Measurements from ENCODE around the gene ATF7. TPM values are rescaled to one million over a fixed set of nuclear protein-coding genes. Genes with fewer than 3 reads are reported as not detected.

The ATF7 gene
- total RNA-seq, 1 donor from 2014 or later = 61.2 TPM

DNA sequence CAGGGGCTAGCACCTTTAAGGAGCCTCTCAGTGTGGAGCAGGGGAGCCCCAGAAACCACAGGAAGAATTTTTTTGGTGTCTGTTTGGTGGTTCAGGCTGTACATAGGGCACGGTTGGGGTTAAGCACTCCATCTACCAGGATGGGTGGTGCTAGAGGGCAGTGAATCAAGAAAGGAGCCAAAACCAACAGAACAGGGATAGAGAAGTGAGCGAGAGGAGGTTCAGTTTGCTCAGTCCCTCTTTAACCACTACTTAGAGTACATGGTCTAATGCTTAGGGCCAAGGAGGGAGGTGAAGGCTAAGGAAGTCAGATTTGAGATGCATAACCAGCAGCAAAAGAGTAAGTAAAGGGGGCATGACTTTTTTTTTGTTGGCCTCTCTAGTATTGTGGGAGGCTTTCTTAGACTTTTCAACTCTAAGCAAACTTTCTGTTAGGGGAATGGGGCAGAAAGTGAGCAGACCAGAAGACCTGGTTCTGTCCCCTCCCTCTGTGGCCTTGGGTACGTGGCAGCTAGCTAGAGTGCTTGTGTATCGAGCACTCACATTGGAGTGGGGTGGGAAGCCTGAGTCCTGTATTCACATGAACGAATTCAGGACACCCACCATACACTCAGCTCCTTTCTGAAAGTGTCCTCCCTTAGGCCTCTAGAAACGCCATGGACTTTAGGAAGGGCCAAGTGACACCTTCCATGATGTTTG is 112.3 kb downstream of the ATF7 start:
- peak overlapping the region; percentile 46 for H3K4me3 ChIP-seq
- intact Hi-C loops (cut with DNase I) = no loop called here
- ATAC-seq (peak; percentile 80 to 84), DNase-seq (no peak)
- peaks cover 31% of the 10 kb centered on the region for H3K4me1 ChIP-seq
- no peaks in the 10 kb centered on the region for H3K9me3 ChIP-seq
- TF ChIP-seq, protein P1, sequence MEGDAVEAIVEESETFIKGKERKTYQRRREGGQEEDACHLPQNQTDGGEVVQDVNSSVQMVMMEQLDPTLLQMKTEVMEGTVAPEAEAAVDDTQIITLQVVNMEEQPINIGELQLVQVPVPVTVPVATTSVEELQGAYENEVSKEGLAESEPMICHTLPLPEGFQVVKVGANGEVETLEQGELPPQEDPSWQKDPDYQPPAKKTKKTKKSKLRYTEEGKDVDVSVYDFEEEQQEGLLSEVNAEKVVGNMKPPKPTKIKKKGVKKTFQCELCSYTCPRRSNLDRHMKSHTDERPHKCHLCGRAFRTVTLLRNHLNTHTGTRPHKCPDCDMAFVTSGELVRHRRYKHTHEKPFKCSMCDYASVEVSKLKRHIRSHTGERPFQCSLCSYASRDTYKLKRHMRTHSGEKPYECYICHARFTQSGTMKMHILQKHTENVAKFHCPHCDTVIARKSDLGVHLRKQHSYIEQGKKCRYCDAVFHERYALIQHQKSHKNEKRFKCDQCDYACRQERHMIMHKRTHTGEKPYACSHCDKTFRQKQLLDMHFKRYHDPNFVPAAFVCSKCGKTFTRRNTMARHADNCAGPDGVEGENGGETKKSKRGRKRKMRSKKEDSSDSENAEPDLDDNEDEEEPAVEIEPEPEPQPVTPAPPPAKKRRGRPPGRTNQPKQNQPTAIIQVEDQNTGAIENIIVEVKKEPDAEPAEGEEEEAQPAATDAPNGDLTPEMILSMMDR (IDR thresholded peaks at IDR 0.05) = no peak
- peaks cover 89% of the 10 kb centered on the region for H3K36me3 ChIP-seq
- no peaks in the 10 kb centered on the region for H3K27me3 ChIP-seq (ENCODE audit: low read depth)
- H3K27ac ChIP-seq = peak overlapping the region; percentile 51

DNA sequence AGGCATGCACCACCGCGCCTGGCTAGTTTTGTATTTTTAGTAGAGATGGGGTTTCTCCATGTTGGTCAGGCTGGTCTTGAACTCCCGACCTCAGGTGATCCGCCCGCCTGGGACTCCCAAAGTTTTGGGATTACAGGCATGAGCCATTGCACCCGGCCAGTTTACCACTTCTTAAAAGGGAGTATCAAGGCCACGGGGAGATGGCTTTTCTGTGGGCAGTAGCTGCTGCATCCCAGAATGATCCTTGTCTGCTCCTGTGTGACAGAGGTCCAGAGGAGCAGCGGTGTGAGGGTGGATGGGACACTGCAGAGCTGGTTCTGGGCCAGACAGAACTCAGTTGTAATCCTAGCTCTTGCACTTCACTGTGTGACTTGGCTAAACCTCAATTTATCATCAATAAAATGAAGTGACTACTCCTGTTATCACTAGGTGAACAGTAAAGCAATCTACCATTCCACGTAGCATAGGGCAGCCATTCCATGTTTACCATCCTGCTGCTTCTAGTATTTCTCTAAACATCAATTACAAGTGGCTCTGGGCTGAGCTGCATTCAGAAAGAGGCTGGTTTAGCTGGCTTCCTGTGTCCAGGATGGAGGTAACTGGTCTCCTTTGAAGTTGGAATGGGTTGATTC is 115.9 kb downstream of the ATF7 start:
- H3K27me3 ChIP-seq (ENCODE audit: low read depth) = no peaks in the 10 kb centered on the region
- H3K4me3 ChIP-seq = no peak overlapping the region
- no peak overlapping the region for H3K27ac ChIP-seq
- H3K4me1 ChIP-seq = peaks cover 14% of the 10 kb centered on the region
- H3K9me3 ChIP-seq = no peaks in the 10 kb centered on the region
- ATAC-seq (no peak), DNase-seq (no peak)
- intact Hi-C loops (cut with DNase I) = no loop called here
- H3K36me3 ChIP-seq = peaks cover 80% of the 10 kb centered on the region
- TF ChIP-seq, protein P1 (IDR thresholded peaks at IDR 0.05) = no peak

DNA sequence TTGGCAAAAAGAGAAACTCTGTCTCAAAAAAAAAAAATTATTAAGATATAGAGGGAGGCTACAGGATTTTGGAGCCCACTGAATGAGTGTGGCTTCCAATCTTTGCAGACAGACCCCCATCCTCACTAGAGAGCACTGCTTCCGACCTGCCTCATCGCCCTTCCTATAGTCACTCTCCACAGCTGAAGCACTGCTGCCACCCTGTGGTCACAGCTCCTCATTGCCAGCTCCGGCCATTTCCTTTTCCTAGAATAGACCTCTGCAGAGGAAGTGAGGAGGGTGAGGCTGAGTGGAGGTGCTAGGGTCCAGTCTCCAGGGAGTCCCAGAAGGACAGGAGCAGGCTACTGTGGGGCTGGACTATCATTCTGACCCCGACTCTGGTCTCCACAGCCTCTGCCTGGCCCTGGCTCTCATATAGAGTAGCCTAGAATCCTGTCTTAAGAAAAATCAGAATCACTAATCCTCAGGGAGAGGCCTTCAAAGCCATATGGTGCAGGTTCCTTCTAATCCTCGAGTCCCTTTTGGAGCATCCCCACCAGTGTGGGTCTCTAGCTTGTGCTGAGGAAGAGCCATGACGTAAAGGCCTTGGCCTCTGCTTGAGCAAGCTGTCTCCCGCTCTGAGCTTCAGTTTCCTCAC is 117.5 kb downstream of the ATF7 start:
- H3K27ac ChIP-seq = peak overlapping the region; percentile 2
- peaks cover 79% of the 10 kb centered on the region for H3K36me3 ChIP-seq
- H3K27me3 ChIP-seq (ENCODE audit: low read depth) = no peaks in the 10 kb centered on the region
- ATAC-seq (peak; percentile 87 to 93), DNase-seq (peak; percentile 85)
- intact Hi-C loops (cut with DNase I) = no loop called here
- TF ChIP-seq, protein P1 (IDR thresholded peaks at IDR 0.05) = peak; percentile 92
- H3K9me3 ChIP-seq = no peaks in the 10 kb centered on the region
- peaks cover 17% of the 10 kb centered on the region for H3K4me1 ChIP-seq
- H3K4me3 ChIP-seq = no peak overlapping the region

DNA sequence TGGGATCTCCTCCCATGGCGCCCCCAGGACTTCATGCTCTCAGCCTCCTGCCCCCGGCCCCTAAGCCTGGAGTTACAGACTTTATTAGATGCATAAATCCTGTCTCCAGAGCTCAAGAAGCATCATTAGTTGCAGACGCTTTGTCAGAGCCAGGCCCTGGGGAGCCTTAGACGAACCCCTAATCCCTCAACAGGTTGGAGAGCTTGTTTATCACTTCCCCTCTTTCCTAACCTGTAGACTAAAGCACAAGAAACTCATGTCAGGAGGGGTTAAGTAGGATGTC is 118.6 kb downstream of the ATF7 start:
- ATAC-seq = no peak
- Histone ChIP-seq H3K36me3 (peaks cover 70% of the 10 kb centered on the region), H3K27ac (no peak overlapping the region), H3K4me1 (peaks cover 26% of the 10 kb centered on the region), H3K9me3 (no peaks in the 10 kb centered on the region), H3K27me3 (ENCODE audit: low read depth) (no peaks in the 10 kb centered on the region), H3K4me3 (no peak overlapping the region)
- no peak for DNase-seq
- TF ChIP-seq, protein P1 (IDR thresholded peaks at IDR 0.05) = no peak
- intact Hi-C loops (cut with DNase I) = no loop called here

DNA sequence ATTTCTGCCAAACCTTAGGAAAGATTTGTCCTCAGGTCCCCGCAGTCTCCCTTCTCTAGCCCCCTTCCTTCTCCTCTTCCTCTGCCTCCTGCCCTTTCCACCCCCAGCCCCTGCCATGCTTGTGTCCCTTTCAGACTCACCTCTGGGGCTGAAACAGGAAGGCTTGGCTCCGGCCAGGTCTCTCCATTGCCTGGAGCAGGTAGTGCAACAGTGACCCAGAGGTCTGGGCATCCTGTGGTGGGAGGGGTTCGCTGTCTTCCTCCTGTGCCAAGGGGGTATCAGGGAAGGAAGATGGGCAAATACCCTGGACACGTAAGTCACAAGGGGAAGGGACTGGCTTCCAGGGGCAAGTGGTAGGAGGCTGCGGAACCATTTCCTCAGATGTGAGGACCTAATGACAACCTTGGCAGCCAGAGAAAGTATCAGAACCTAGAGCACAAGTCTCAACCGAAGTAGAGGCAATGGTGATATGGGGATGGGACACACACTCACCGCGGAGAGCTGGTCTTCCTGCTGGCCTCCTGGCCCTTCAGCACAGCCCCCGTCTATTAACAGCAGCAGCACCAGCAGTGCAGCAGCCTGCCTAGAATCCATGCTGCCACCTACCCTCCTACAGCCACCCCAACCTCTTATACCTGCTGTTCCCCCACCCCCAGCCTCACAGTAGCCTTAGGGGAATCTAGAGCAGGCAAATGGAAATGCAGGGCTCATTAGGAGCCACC is 119.1 kb downstream of the ATF7 start, which contains the start of gene NPFF:
Gene NPFF, minus strand, starts transcription at position 604 of the 722 bp plus-strand sequence. Its CDS starts 10 bp downstream, at position 594.
- ATAC-seq (no peak), DNase-seq (no peak)
- Histone ChIP-seq H3K27me3 (ENCODE audit: low read depth) (no peaks in the 10 kb centered on the region), H3K27ac (no peak within 1 kb of the TSS), H3K36me3 (peaks cover 65% of the 10 kb centered on the region), H3K9me3 (no peaks in the 10 kb centered on the region), H3K4me1 (peaks cover 31% of the 10 kb centered on the region), H3K4me3 (no peak within 1 kb of the TSS)
- intact Hi-C loops (cut with DNase I) = no loop called here
- TF ChIP-seq, protein P1 (IDR thresholded peaks at IDR 0.05) = no peak
